GM23338 (cell line): ENCODE results near the gene FOXD4L6.
"Not testable (repeated sequence)": the region's sequence is repeated elsewhere in the genome, so short reads cannot be mapped to it uniquely, and the experiment has no call there.

Source experiments
- CREB1 ChIP-seq: fragments of 250-450 bp; sonication (Bioruptor Pico); IDR thresholded peaks from 2 replicates; pipeline ENCODE4 v1.5.0; 2020; ENCODE audit warnings: low read depth, mild to moderate bottlenecking, moderate library complexity
- CTCF ChIP-seq, 2 experiments: fragments of 200-600 bp in 1 of 2; sonication (generic) in 1 of 2; conservative IDR thresholded peaks; 2 replicates each; pipeline versions ENCODE4 v1.5.1 to v1.6.1; 2016 to 2017; ENCODE audit warnings: antibody characterized with exemption in 2 of 2, low read depth in 2 of 2, mild to moderate bottlenecking in 2 of 2, moderate library complexity in 1 of 2
- EZH2 ChIP-seq: fragments of 200-600 bp; sonication (generic); IDR thresholded peaks from one replicate; pipeline ENCODE4 v1.8.0; 2017; ENCODE audit warnings: antibody characterized with exemption, mild to moderate bottlenecking, low read depth; ENCODE audit not compliant: unreplicated experiment
- POLR2AphosphoS5 ChIP-seq: IDR thresholded peaks from 2 replicates; pipeline ENCODE4 v1.6.1; 2016; ENCODE audit warnings: antibody characterized with exemption, low read depth

- not testable (repeated sequence) for TF ChIP-seq CTCF (conservative IDR thresholded peaks at IDR 0.05; ENCODE audit: low read depth in 2 of 2); CREB1 (CRISPR knock-in tag); POLR2AphosphoS5; EZH2
These were observed 42.3 kb downstream of the FOXD4L6 start for GRCh38 chr9:41086215-41086614.
